Measurements from ENCODE around the gene ME2. TPM values are rescaled to one million over a fixed set of nuclear protein-coding genes. Genes with fewer than 3 reads are reported as not detected.
"Not testable (repeated sequence)": the region's sequence is repeated elsewhere in the genome, so short reads cannot be mapped to it uniquely, and the experiment has no call there.

The ME2 gene
- total and polyA plus RNA-seq, 2 of the 8 experiments (the other 6 are each of a cell fraction or from before 2014, with no cell fraction given): 54.7 to 66.9 TPM

DNA sequence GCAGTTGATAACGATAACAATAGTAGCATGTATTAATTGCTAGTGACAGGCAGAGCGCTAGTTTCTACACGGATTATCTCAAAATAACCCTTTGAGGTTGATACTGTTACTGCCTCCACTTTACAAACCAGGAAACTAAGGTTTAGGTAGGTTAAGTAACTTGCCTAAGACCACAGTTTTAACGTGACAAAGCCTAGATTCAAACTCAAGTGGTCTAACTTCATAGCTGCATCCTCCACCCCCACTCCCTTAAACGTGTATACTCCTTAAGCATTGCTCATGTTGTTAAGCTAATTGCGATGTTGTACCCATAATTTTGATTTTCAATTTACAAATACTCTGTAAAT lies 1.2 kb downstream of the ME2 start (continued):
- no peak for TF ChIP-seq SIX5 (IDR thresholded peaks at IDR 0.05; ENCODE audit: low read depth, low read length)
- no peak for TF ChIP-seq ZNF274 (IDR thresholded peaks at IDR 0.05; ENCODE audit: borderline replicate concordance, extremely low read depth, low read length)

DNA sequence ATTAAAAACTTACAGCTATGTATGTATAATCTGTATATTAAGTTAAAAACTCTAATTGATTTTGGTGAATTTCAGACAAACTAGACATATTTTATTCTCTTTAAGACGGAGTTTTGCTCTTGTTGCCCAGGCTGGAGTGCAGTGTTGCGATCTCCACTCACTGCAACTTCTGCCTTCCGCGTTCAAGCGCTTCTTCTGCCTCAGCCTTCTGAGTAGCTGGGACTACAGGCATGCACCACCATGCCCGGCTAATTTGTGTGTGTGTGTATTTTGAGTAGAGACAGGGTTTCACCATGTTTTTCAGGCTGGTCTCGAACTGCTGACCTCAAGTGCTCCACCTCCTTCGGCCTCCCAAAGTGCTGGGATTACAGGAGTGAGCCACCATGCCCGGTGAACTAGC lies 2.0 kb downstream of the ME2 start:
- H2BK15ac ChIP-seq (ENCODE audit: low read length); H2BK5ac ChIP-seq (ENCODE audit: low read depth, low read length); H4K91ac ChIP-seq (replicated peaks; ENCODE audit: insufficient read length, low read length); H3K56ac ChIP-seq (replicated peaks; ENCODE audit: insufficient read length, low read depth, low read length); H3K4ac ChIP-seq (replicated peaks; ENCODE audit: insufficient read length, low read depth, low read length); H3K27ac ChIP-seq (ENCODE audit: low read depth, low read length); FAIRE-seq; H3K9me3 ChIP-seq (ENCODE audit: insufficient read depth in 2 of 2, low read depth in 1 of 2, low read length in 1 of 2); H2AK5ac ChIP-seq (ENCODE audit: low read depth, low read length); H3K36me3 ChIP-seq (ENCODE audit: control insufficient read depth in 2 of 4, insufficient read depth in 4 of 4, low read length in 3 of 4); H3K18ac ChIP-seq (ENCODE audit: extremely low read depth, low read length); H3K79me1 ChIP-seq (ENCODE audit: low read depth, low read length); H3K27me3 ChIP-seq (replicated peaks in 1 of 4; ENCODE audit: control insufficient read depth in 3 of 4, extremely low read depth in 1 of 4, insufficient read depth in 3 of 4, low read length in 3 of 4); H4K5ac ChIP-seq (ENCODE audit: insufficient read length, low read depth, low read length); POLR2A ChIA-PET (ENCODE audit: partially characterized antibody); H2AFZ ChIP-seq (ENCODE audit: low read length); H2BK12ac ChIP-seq (ENCODE audit: low read depth, low read length); H2BK20ac ChIP-seq (ENCODE audit: low read length); H2BK120ac ChIP-seq (replicated peaks; ENCODE audit: low read depth, low read length); H3K4me1 ChIP-seq (replicated peaks in 1 of 4; ENCODE audit: control insufficient read depth in 3 of 4, insufficient read depth in 4 of 4, low read length in 3 of 4); CTCF ChIA-PET (ENCODE audit: partially characterized antibody); H3K9ac ChIP-seq (replicated peaks in 1 of 4; ENCODE audit: extremely low read depth in 1 of 4, low read depth in 3 of 4, low read length in 3 of 4); DNase-seq (ENCODE audit: low read depth in 1 of 2, low spot score in 2 of 2); H3K14ac ChIP-seq (ENCODE audit: insufficient read length); H4K8ac ChIP-seq (ENCODE audit: extremely low read depth, insufficient read depth, low read length); H4K20me1 ChIP-seq (replicated peaks in 1 of 2; ENCODE audit: control insufficient read depth in 1 of 2, insufficient read depth in 2 of 2, low read length in 2 of 2); H3K23ac ChIP-seq (ENCODE audit: insufficient read length): not testable (repeated sequence)
- 94% methylated on average over 9 of the region's 9 CpGs; no CpG with 5 or more reads in 1 of the 2 experiments for WGBS, 2 experiments (ENCODE audit: extremely low coverage in 1 of 2, insufficient coverage in 1 of 2, insufficient read length in 1 of 2, insufficient replicate concordance in 2 of 2, low coverage in 1 of 2, low lambda C conversion rate in 2 of 2, missing lambda C conversion rate in 1 of 2)
- Histone ChIP-seq H3K4me3 (ENCODE audit: extremely low read depth in 1 of 4, insufficient read depth in 2 of 4, low read depth in 3 of 4, low read length in 4 of 4) (peak overlapping the region in 1 of 4 experiments; percentile 86; a peak in 1 of 8 replicates), H3K23me2 (ENCODE audit: low read depth, low read length) (peaks cover 11% of the 10 kb centered on the region), H3K79me2 (ENCODE audit: control insufficient read depth in 1 of 2, insufficient read depth in 2 of 2, low read length in 2 of 2) (peaks cover 12 to 66% of the 10 kb centered on the region in 2 experiments), H3K4me2 (ENCODE audit: insufficient read depth in 1 of 2, low read depth in 2 of 2, low read length in 2 of 2) (peak overlapping the region in 1 of 2 experiments; percentile 89; a peak in 1 of 4 replicates)

All from H1 (cell line).